Measurements from ENCODE around the gene KRTAP5-5.
"Not testable (repeated sequence)": the region's sequence is repeated elsewhere in the genome, so short reads cannot be mapped to it uniquely, and the experiment has no call there.

KRTAP5-5 gene

DNA sequence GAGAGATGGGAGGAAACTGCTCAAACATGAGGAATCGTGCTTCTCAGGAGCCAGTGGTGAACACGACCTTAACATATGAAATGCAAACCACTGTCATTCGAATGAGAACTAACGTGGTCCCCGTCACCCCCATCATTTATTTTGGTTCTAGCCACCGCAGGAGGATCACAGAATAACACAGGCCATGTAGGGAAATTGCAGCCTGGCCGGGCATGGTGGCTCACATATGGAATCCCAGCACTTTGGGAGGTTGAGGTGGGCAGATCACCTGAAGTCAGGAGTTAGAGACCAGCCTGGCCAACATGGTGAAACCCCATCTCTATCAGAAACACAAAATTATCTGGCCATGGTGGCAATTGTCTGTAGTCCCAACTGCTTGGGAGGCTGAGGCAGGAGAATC, 27.1 kb downstream of the KRTAP5-5 start:
- DNase-seq (ENCODE audit: low spot score), result no peak

DNA sequence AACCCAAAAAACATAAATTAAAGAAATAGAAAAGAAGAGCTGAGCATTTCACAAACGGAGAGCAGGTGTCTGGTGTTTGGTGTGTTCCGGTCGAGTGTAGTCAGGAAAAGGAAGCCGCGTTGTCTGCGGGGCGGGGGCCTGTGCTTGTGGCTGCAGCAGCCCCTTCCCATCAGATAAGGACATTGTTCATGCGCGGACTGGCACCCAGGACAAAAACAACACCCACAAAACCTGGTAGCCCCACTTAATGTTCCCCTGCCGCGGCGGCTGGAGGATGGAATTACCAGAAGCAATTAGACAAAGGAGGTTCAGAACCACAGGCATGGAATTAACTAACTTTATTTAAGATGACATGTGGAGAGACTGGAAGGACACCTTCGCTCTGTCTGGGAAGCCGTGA, 29.9 kb downstream of the KRTAP5-5 start:
- no peak for DNase-seq (ENCODE audit: low spot score)

DNA sequence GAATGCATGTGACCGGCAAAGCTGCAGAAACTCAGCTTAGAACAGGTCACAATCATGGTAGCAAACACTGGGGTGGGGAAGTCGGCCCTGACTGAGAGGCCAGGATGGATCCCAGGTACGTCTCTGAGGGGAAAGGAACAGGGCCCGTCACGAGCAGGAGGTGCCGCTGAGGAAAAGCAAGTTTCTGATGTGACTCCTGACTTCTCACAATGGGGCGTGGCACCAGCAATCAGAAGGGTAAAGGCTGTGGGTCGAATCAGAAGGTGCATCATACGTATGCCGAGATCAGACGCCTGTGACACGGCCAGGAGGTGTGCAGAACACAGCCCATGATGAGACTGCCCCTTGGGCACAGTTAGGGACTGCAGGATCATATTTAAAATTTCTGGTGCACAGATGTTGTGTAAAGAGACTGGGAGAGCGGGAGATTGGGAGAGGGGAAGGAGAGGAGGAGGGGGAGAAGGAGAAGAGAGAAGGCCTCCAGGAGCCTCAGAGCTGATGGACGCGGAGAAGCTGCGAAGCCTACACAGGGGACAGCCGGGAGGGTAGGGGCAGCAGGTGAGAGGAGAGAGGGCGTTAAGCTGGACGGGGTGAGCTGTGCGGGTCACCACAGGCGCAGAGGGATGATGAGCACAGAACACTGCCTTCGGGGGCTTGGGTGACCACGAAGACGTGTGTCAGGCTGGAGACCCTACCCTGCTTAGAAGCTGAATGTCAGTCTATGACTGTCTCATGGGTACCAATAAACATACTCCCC, 30.7 kb downstream of the KRTAP5-5 start:
- DNase-seq (ENCODE audit: low spot score), result no peak

DNA sequence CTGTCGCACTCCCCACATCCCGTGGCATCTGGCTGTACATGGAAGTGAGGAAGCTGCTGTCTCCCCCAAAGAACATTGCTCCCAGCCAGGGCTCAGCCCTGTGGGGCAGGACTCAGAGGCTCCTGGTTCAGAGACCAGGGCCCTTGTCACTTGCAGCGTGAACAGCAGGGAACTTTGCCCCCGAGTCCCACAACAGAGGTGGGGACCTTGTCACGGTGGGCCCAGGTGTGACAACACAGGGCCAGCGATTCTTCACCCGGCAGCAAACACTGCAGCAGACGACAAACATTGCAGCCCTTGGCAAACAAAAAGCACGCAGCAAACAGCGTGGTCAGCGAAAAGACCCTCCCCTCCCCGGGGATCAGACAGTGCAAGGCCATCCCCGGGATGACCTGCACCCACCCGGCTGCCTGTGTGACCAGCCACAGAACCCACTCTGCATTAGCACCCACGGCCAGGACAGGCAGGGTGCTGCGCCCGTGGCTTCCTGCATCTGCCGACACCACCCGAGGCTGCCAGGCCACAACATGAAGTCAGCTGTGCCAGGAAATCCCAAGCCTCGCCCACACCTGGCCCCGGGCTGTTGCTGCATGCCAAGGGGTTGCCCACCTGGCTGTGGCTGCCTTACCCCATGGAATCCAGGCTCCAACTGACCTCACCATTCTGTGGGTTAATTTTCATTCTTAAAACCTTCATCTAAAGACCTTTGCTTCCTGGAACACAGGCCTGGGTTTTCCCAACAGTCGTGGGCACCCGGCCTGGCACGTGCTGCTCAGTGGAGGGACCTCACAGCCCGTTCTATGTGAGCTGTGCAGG, 32.1 kb downstream of the KRTAP5-5 start:
- not testable (repeated sequence) for DNase-seq (ENCODE audit: low spot score)

DNA sequence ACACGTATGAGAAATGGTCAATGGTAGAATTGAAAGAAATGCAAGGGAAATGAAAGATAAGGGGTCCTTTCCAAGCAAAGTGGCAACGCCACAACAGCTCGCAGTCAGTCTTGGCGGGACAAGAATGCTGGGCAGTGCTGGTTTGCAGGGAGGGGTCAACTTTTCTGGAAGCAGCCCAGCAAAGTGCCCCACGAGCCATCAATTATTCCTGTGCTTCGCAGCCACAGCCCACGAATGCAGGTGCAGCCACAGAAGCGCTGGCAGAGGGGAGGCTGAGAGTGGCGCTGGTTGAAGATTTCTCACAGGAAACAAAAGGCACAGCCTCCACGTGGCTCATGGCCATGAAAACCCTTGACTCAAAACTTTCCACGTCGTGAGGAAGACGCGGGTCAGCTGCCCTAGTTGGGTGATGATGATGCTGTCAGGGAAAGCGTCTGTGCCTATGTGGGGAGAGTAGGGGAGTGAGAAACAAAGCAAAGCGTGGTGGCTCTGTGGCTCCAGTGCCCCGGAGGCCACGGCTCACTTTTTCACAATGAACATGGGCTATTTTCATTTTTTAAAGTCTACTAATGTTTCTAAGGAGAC, 33.2 kb downstream of the KRTAP5-5 start:
- DNase-seq (ENCODE audit: low spot score), result not testable (repeated sequence)

DNA sequence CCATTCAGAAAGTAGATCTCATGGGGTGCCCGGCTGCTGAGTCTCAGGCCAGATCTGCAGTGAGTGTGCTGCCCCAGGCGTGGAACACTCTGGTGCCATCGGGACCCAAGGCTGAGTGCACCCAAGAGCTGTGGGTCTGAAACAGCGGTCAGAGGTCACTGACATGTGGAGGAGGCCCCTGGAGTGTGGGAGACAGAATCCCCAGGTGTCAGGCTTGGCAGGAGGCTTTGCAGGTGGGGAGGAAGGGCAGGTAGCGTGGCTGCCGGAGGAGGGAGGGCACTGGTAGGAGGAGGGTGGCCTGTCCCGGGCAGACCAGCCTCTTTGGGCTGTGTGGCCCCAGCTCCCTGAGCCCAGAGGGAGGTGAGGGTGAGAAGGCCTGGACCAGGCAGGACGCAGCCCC, 35.7 kb downstream of the KRTAP5-5 start:
- DNase-seq (ENCODE audit: low spot score), result no peak

DNA sequence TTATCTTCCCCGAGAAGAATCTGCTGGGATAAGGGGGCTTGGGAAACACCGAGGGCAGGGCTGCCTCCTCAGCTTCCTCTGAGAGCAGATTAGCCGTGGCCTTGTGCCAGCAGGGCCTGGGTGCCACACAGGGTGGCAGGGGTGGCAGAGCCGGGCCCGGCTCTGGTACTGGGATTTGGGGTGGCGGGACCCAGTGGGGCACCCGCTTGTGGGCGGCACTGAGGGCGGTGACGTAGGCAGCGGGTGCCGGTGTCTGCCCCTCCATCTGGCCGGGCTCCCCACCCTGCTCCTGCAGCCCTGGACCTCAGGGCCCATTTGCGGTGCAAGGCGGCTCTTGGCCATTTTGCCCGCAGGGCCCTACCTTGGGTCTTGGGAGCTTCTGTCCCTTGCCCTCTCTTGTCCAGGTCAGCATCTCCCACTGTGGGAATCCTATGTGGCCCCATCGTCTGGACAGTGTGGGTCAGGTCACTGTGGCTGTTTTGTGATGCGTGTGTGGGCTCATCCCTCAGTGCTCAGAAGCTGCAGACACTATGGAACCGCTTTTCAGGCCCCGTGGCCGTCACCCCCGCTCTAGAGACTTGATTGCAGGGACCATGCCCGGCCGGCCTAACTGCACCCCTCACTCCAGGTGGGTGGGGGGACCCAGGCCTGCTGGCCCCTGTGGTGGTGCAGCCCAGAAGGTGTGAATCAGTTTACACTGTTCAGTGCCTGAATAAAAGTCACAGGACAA, 37.7 kb downstream of the KRTAP5-5 start:
- DNase-seq (ENCODE audit: low spot score), result no peak

DNA sequence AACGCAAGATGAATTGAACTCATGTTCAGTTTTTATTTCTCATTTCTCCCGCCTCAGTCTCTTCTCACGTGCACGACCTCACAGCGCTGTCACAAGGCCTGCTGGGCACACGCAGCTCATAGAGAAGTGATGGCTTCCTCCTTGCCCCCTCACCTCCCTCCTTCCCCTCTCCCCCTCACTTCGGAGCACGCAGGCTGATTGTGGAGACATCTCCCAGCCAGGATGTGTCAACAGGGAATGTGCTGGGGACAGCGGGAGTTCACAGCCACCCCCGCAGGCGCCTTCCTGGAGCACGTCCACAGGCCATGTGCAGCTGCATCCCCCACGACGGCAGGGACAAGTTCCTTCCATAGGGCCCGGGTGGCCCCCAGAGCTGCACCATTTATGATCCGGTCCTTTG, 38.3 kb downstream of the KRTAP5-5 start:
- DNase-seq (ENCODE audit: low spot score), result no peak

DNA sequence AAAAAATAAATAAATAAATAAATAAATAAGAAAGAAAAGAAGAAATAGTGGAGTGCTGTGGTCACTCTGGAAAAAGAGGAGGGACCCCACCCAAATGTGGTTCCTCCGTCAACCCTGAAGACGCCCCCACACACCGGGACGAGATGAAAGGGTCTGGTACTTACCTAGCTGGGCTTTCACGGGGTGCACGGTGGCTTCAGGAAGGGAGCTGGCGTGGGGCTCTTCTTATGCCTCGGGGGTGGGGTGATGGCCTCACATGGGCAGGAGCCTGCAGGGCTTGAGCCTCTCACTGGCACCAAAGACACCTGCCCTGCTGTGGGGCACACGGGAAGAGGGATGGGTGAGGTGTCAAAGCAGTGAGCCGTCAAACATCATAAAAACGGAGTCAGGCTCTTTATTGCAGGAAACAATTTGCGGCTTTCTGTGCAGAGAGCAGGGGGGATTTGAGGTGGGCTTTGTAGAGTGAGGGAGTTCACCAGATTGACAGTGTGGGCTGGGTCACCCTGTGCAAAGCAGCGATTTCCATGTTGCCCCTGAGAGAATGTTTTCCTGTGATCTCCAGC, 39.4 kb downstream of the KRTAP5-5 start:
- DNase-seq (ENCODE audit: low spot score), result no peak

DNA sequence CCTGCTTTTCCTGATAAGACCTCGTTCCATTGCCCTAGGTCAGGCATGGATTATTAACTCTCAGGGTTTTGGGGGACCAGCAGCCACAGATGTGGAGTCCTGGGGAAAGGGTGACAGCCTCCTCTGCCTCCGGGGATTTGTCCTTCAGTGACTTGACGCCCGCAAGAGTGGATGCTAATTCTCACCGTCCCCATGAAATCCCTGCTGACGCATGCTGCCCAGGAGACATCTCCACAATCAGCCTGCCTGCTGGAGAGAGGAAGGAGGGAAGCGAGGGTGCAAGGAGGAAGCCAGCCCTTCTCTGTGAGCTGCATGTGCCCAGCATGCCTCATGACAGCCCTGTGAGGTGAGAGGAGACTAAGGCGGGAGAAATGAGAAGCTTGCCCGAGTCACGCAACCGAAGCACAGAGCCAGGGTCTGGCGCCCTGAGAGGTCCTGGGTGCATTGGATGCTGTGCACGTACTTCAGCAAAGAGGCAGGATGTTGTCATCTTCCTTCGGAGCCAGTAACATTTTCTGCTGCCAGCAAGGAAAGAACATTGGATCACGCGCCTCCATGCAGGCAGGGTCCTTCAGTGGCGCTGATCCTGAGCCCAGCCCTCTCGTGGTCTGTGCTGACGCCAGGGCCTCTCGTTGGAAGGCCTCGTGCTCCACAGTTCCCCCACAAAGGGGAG, 40.1 kb downstream of the KRTAP5-5 start:
- DNase-seq (ENCODE audit: low spot score), result no peak

DNA sequence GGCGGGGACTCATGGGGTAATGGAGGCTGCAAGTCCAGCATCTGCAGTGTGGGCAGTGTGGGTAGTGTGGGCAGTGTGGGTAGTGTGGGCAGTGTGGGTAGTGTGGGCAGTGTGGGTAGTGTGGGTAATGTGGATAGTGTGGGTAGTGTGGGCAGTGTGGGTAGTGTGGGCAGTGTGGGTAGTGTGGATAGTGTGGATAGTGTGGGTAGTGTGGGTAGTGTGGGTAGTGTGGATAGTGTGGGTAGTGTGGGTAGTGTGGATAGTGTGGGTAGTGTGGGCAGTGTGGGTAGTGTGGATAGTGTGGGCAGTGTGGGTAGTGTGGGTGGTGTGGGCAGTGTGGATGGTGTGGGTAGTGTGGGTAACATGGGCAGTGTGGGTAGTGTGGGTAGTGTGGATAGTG, 40.9 kb downstream of the KRTAP5-5 start:
- not testable (repeated sequence) for DNase-seq (ENCODE audit: low spot score)

DNA sequence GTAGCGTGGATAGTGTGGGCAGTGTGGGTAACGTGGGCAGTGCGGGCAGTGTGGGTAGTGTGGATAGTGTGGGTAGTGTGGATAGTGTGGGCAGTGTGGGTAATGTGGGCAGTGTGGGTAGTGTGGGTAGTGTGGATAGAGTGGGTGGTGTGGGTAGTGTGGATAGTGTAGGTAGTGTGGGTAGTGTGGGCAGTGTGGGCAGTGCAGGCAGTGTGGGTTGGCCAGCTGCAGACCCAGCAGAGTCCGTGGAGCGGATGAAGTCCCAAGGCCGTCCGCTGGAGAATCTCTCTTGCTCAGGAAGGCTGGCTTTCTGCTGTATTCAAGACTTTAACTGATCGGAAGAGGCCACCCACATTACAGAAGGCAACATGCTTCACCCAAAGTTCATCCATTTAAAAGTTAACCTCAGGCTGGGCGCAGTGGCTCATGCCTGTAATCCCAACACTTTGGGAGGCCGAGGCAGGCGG, 41.4 kb downstream of the KRTAP5-5 start:
- DNase-seq (ENCODE audit: low spot score), result no peak

DNA sequence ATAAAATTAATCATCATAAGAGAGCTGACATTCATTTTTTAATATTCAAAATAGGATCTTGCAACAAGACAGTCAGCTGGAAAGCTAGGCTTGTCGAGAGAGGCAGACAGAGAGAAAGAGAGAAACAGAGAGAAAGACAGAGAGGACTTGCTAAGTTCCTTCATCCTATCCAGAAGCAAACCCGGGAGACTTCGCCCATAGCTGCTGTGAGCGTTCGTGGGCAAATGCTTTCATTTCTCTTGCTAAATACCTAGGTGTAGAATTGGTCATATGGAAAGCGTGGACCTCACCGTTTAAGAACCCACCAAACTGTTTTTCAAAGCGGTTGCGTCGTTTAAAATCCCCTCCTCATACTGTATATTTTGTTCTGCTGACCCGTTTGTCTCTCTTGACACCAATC, 42.1 kb downstream of the KRTAP5-5 start:
- DNase-seq (ENCODE audit: low spot score), result no peak

DNA sequence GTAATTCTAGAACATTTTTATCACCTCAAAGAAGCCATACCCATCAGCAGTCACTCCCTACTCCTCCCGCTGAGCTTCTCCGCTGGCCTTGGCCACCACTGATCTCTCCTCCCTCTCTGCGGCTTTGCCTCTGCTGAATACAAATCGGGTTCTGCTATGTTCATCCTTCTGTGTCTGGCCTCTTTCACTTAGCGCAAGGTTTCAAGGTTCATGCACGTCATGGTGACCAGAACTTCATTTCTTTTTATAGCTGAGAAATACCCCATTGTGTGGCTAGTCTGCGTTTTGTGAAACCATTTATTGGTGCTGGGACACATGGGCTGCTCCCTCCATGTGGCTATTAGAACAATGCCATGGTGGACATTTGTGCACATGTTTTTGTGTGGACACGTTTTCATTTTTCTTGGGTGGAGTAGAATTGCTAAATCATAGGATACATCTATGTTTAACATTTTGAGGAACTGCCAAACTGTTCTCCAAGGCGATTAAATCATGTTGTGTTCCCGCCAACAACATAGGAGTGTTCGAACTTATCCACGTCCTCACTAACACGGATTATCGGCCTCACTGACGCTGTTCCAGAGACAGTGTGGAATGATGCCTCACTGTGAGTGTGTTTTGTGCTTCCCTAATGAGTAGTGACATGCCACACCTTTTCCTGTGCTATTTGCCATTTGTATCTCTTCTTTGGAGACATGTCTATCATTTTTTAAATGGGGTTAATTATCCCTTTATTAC, 43.2 kb downstream of the KRTAP5-5 start:
- DNase-seq (ENCODE audit: low spot score), result no peak

DNA sequence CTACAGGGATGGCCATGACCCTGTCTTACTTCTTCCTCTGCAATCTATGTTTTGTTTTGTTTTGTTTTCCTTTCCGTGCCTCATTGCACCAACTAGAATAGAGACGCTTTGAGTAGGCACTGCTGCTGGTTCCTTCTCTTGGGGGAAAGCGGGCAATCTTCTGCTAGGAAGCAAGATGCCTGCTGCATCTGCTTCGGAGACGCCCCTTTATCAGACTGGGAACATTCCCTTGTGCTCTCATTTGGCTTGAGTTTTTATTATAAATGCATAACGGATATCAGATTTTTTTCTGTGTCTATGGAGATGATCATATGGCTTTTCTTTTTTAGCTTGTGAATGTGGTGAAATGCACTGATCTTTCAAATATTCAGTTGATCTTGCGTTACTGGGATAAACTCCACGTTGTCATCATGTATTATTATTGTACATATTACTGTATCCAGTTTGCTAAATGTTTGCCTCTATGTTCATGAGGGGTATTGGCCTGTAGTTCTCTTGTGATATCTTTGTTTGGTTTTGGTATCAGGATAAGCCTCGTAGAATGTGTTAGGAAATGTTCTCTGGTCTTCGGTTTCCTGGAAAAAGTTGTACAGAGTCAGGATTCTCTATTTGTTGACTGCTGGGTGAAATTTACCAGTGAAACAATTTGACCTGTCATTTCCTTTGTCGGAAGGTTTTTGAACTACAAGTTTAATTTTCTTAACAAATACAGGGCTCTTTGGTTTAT, 44.0 kb downstream of the KRTAP5-5 start:
- no peak for DNase-seq (ENCODE audit: low spot score)

DNA sequence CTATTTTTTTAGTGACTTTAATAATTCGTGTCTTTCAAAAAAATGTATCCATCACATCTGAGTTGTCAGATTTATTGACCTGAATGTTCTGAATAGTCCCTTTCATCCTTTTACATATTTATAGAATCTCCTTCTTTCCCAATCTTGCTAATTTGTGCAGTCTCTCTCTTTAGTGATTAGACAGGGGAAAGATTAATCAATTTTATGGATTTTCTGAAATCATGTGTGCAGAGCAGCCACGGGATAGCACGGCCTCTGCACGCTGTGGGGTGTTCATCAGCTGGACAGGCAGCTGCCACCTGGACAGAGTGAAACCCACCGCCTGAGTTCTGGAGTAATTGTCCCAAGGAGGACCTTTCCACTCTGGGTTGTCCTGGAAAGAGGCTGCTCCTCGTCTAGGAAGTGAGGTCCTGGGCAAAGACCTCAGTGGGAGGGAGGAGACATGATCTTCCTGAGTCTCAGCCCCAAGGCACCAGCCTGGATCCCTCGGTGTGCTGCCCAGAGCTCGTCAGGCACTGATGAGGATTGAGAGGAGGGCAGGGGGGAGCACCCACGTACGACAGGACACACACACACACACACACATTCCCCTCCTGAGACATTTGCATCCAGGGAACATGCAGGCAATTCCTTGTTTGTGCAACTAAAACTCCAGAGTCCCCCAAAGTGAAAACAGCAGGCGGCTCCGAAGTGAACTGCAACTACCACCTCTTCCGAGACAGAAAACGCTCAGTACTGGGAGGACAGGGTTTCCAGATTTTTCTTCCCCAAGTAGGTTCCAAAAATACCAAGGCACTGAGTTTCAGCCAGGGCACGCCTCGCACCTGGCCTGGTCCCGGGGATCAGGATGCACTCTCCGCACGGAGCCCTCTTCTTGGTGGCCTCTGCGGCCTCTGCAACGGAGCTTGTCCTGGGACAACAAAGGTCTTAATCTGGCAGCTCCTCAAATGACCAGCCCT, 44.9 kb downstream of the KRTAP5-5 start:
- no peak for DNase-seq (ENCODE audit: low spot score)

DNA sequence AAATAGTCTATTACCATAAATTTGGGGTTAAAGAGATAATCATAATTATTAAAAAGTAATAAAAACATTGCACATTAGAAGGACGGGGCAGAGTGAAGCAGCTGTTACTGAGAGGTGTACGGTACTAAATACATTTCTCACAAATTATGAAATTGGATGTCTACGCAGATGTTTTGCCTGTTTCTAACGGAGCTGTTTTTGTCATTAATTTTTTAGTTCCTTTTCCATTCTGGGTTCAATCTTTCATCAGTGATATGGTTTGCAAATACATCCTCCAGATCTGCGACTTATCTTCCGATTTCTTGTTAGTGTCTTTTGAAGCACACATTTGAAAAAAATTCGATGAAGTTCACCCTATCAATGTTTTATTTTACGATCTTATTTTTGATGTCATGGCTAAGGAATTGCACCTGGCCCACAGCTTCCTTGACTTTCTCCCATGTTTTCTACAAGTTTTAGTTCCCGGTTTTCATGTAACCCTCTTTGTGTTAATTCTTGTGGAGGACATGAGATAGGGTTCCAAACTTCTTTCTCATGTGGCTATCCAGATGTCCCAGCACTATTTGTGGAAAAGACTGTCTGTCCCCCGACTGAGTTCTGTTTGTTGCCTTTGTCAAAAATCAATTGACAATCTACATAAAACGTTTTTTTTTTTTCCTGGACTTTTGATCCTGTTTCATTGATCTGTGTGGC, 46.1 kb downstream of the KRTAP5-5 start:
- no peak for DNase-seq (ENCODE audit: low spot score)

DNA sequence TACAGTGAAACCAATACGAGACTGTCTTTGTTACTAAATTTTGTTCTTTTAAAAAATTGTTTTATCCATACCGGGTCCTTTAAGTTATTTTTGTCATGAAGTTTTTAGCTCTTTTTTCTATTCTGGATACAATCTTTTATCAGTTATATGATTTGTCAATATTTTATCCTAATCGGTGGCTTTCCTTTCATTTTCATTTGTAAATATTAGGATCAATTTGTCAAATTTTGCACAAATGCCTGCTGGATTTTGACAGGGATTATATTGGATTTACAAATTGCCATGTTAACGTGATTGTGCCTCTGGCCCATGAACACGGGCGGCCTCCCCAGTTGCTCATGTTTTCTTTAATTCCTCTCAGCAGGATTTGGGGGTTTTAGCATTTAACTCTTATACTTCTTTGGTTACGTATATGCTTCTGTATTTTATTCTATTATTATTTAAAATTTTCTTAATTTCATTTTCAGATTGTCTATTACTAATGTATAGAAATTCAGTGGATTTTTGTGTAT, 46.7 kb downstream of the KRTAP5-5 start:
- DNase-seq (ENCODE audit: low spot score), result no peak
